LNCAP (cell line): Measurements from ENCODE around the gene ABCC12.
A peak's percentile ranks its signal among the peaks of the same experiment; 100 is the strongest.

ENCODE experiments used
- TF ChIP-seq, protein P1 (sequence below): fragments of 450-650 bp; IDR thresholded peaks from 2 replicates; pipeline ENCODE4 v1.5.1; 2017; ENCODE audit warnings: mild to moderate bottlenecking

Gene ABCC12

DNA sequence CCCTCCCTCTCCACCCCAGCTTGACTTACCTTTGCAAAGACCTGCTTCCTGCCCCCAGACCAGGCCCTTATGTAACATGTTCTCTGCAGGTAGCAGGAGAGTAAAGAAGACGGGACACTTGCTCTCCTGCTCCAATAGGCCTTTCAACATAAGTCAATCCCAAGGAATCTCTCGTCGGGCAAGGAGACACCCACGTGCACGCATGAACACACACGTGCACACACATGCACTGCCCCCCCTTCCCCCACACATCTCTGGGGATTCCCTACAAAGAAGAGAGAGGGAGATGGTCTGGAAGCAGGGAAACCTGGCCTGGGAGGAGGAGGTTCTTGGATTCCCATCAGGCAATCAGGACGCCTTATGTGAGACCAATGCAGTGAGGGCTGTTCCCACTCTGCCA, 41.4 kb downstream of the ABCC12 start:
- TF ChIP-seq, protein P1, sequence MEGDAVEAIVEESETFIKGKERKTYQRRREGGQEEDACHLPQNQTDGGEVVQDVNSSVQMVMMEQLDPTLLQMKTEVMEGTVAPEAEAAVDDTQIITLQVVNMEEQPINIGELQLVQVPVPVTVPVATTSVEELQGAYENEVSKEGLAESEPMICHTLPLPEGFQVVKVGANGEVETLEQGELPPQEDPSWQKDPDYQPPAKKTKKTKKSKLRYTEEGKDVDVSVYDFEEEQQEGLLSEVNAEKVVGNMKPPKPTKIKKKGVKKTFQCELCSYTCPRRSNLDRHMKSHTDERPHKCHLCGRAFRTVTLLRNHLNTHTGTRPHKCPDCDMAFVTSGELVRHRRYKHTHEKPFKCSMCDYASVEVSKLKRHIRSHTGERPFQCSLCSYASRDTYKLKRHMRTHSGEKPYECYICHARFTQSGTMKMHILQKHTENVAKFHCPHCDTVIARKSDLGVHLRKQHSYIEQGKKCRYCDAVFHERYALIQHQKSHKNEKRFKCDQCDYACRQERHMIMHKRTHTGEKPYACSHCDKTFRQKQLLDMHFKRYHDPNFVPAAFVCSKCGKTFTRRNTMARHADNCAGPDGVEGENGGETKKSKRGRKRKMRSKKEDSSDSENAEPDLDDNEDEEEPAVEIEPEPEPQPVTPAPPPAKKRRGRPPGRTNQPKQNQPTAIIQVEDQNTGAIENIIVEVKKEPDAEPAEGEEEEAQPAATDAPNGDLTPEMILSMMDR, result no peak

DNA sequence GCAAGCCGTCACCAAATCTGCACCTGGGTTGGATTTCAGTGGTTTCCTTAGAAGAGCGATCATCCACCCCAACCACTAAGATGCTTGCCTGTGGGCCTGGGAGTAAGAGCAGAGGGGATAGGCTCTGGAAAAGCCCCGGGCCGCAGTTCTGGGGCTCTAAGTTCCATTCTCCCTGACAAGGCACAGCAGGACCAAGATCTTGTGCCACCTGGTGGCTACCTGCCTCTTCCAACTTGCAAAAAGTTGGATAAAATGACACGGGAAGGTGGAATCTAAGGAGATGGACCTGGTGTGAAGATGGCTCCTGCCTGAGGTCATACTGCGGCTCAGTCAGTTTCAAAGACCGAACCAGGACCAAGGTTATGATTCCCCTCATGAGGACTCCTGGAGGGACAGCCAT, 42.3 kb downstream of the ABCC12 start:
- TF ChIP-seq, protein P1, result peak; percentile 31; the same call in 1 of the 2 replicates

DNA sequence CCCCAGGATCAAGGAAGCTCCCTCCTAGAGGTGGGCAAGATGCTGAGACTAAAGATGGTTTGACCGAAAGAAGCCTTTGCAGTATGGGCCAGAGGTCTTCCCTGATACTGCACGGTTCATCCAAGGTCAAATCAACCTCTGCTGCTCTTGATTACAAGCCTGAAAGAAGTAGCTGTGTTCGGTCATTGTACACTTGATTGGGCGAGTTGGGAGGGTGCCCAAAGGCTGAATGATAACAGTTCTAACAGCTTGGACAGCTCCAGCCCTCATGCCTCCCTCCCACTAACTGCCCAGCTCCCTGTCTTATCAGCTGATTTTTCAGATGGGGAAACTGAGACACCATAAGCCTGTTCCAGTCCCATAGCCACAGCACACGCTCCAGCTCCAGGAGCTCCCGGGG, 42.8 kb downstream of the ABCC12 start:
- TF ChIP-seq, protein P1, result no peak

DNA sequence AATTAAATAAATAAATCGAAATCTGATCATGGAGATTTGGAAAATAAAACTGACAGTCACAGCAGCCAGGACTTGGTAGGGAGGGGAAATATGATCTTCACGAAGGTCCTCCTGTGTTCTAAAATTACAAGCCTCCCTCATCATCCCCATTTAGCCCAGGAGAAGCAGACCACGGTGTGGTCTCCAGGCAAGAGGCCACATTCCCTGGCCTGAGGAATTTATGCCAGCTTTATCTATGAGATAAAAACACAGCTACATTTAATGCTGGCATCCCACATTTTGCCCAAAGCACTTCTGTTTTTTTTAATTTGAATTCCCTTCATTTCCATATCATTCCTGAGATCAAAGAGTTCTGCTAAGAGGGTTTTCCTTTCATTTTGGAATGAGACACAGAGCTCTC, 43.2 kb downstream of the ABCC12 start:
- TF ChIP-seq, protein P1, result no peak

DNA sequence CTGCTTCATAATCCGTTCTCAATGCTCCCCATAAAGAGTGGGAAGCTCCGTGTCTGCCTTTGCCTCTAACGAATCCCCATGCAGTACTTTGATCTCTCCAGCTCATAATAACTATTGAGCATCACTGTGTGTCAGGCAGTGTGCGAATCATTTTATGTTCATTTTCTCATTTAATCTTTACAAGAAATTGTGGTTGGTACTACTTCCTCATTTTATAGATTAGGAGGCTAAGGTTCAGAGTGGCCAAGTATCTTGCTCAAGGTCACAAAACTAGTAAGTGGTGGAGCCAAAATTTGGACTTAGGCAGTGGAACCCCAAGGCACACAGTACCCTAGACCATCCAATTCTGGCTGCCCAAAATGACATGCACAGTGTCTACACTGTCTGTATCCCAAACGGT, 44.8 kb downstream of the ABCC12 start:
- TF ChIP-seq, protein P1, result no peak

DNA sequence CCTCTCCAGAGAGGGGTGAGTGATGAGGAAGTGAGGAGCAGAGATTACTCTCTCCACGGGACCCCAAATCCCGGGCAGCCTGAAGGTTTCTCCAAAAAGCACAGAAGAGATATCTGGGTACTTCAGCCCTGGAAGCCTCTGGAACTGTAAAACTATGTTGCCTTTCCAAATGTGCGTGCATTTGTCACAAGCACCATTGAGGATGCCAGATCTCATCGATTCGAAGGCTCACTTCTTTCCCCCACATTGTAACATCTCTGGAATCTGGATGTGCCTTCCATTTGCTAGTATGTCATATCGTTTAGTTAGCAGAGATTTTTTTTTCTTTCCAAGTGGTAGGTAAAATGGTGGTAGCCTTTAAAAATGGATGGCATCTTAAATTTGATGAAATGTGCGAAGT, 45.8 kb downstream of the ABCC12 start:
- TF ChIP-seq, protein P1, result no peak

DNA sequence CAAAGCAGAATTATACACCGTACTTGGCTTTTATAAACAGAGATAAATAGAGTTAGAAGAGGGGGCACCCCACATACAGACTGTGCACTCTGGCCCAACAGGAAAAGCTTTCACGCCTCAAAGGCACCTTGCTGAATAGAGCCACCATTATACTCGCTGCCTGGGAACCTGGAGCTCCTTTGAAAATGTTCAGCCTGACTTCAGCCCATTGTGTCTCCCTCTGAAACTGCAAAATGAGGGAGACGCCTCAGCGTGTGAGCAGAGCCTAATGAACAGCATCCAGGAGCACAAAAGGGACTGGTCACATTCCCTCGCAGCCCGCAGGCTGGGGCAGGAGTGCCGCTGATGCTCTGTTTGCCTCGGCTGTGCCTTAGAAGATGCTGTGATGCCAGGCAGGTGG, 46.3 kb downstream of the ABCC12 start:
- TF ChIP-seq, protein P1, result no peak

DNA sequence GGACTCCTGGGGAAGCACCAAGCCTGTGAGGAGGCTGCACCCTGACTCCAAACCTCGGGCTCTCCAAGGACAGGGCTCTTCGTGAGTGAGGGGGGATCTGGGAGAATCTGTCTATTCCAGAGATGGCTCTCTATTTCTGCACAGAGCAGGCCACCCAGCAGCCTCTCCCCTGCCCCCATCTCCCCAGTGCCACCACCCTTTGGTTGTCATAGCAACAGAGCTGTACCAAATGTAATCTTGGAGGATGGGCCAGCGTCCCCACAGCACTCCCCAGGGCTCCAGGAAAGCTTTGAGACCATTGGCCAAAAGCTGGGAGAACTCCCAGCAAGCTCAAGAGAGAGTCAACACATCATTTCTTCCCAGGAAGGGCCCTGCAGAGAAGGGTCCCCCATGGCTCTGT, 49.3 kb downstream of the ABCC12 start:
- TF ChIP-seq, protein P1, result no peak
